ENCODE measurements around the gene APLF.
A peak's percentile ranks its signal among the peaks of the same experiment; 100 is the strongest.
"Not testable (repeated sequence)": the region's sequence is repeated elsewhere in the genome, so short reads cannot be mapped to it uniquely, and the experiment has no call there.

The APLF gene

GRCh38 chr2:68475576-68475975, 8.2 kb downstream of the APLF start:
- peak; percentile 26 for DNase-seq (ENCODE audit: low read depth)

- no peak for DNase-seq (ENCODE audit: low read depth)
Observed at GRCh38 chr2:68476454-68476853, 9.1 kb downstream of the APLF start.

GRCh38 chr2:68478688-68479087, 11.3 kb downstream of the APLF start:
- no peak for DNase-seq (ENCODE audit: low read depth)

GRCh38 chr2:68482296-68482820, 15.0 kb downstream of the APLF start:
- peak; percentile 12 for DNase-seq (ENCODE audit: low read depth)

- no peak for DNase-seq (ENCODE audit: low read depth)
Observed at GRCh38 chr2:68483011-68483410, 15.6 kb downstream of the APLF start.

GRCh38 chr2:68487773-68488355, 20.5 kb downstream of the APLF start:
- peak; percentile 47 for DNase-seq (ENCODE audit: low read depth)

- peak; percentile 57 for DNase-seq (ENCODE audit: low read depth)
Observed at GRCh38 chr2:68488605-68489004, 21.2 kb downstream of the APLF start.

- DNase-seq (ENCODE audit: low read depth): no peak
Observed at GRCh38 chr2:68489282-68489681, 21.9 kb downstream of the APLF start.

GRCh38 chr2:68491582-68491981, 24.2 kb downstream of the APLF start:
- DNase-seq (ENCODE audit: low read depth): no peak

GRCh38 chr2:68499133-68499532, 31.7 kb downstream of the APLF start:
- no peak for DNase-seq (ENCODE audit: low read depth)

GRCh38 chr2:68500649-68501048, 33.3 kb downstream of the APLF start:
- DNase-seq (ENCODE audit: low read depth): no peak

- no peak for DNase-seq (ENCODE audit: low read depth)
Observed at GRCh38 chr2:68501768-68502167, 34.4 kb downstream of the APLF start.

- no peak for DNase-seq (ENCODE audit: low read depth)
Observed at GRCh38 chr2:68505603-68506159, 38.3 kb downstream of the APLF start.

- no peak for DNase-seq (ENCODE audit: low read depth)
Observed at GRCh38 chr2:68506170-68506569, 38.8 kb downstream of the APLF start.

- no peak for DNase-seq (ENCODE audit: low read depth)
Observed at GRCh38 chr2:68512326-68512725, 44.9 kb downstream of the APLF start.

- no peak for DNase-seq (ENCODE audit: low read depth)
Observed at GRCh38 chr2:68512966-68513365, 45.6 kb downstream of the APLF start.

- no peak for DNase-seq (ENCODE audit: low read depth)
Observed at GRCh38 chr2:68514316-68514929, 47.0 kb downstream of the APLF start.

GRCh38 chr2:68516051-68516955, 48.9 kb downstream of the APLF start:
- DNase-seq (ENCODE audit: low read depth): no peak

GRCh38 chr2:68519236-68519635, 51.9 kb downstream of the APLF start:
- DNase-seq (ENCODE audit: low read depth): no peak

- no peak for DNase-seq (ENCODE audit: low read depth)
Observed at GRCh38 chr2:68521037-68521436, 53.7 kb downstream of the APLF start.

- not testable (repeated sequence) for DNase-seq (ENCODE audit: low read depth)
Observed at GRCh38 chr2:68526943-68527342, 59.6 kb downstream of the APLF start.

GRCh38 chr2:68527343-68528081, 60.1 kb downstream of the APLF start:
- not testable (repeated sequence) for DNase-seq (ENCODE audit: low read depth)
